Measurements from ENCODE around the gene CD79A. TPM values are rescaled to one million over a fixed set of nuclear protein-coding genes. Genes with fewer than 3 reads are reported as not detected.
"Not testable (repeated sequence)": the region's sequence is repeated elsewhere in the genome, so short reads cannot be mapped to it uniquely, and the experiment has no call there.

Gene CD79A
- total RNA-seq, 4 donors from 2014 or later, result 0.72 to 1.8 TPM; not detected in 2

DNA sequence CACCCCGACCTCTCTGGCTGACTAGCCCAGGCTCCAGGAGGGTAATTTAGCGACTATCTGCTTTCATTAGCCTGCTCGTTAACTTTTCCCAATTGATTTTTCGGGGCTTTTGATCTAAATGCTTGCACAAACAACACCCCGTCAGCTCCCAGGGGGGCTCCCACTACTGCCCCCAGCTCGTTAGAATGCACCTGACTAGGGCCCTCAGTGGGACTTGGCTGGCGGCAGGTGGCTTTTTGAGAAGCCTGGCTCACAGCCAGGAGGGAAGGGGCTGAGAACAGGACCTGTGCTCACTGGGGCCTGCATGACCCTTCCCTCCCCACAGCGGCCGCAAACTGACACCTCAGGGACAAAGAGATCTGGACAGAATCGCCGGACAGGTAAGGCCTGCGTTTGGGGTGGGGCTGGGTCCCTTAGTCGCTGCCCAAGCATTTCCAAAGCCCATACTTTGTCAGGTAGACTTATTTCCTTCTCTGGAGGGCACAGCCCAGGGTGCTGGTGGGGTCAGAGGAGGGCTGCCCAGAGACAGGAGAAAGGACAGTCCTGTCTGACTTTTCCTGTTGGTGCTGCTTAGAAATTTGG is 7.6 kb upstream of the CD79A start:
- DNase-seq (ENCODE audit: low spot score) (no peak), ATAC-seq (ENCODE audit: low FRiP score) (no peak)
- TF ChIP-seq, protein P1, sequence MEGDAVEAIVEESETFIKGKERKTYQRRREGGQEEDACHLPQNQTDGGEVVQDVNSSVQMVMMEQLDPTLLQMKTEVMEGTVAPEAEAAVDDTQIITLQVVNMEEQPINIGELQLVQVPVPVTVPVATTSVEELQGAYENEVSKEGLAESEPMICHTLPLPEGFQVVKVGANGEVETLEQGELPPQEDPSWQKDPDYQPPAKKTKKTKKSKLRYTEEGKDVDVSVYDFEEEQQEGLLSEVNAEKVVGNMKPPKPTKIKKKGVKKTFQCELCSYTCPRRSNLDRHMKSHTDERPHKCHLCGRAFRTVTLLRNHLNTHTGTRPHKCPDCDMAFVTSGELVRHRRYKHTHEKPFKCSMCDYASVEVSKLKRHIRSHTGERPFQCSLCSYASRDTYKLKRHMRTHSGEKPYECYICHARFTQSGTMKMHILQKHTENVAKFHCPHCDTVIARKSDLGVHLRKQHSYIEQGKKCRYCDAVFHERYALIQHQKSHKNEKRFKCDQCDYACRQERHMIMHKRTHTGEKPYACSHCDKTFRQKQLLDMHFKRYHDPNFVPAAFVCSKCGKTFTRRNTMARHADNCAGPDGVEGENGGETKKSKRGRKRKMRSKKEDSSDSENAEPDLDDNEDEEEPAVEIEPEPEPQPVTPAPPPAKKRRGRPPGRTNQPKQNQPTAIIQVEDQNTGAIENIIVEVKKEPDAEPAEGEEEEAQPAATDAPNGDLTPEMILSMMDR (IDR thresholded peaks at IDR 0.05), result no peak

DNA sequence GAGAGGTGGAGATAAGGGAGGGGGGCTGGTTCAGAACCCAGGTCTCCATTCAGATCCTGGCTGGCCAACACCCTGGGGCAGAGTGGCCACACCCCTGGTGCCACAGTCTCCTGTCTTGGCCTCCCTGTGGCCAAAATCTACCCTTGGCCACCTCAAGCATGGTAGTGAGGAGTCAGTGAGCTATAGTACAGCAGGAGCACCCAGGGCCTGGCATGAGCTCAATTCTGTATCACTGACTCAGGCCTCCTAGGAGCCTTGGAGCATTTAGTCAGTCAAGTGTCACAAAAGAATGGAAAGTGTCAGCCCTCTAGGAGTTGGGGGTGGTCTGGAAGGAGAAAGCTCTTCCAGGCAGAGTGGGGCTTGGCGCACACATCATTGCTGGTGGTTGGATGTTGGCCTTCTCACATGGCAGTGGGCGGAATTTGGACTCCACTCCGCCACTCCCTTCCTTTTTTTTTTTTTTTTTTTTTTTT is 6.6 kb upstream of the CD79A start:
- TF ChIP-seq, protein P1 (IDR thresholded peaks at IDR 0.05), result no peak
- DNase-seq (ENCODE audit: low spot score) (no peak), ATAC-seq (ENCODE audit: low FRiP score) (peak; percentile 4)

DNA sequence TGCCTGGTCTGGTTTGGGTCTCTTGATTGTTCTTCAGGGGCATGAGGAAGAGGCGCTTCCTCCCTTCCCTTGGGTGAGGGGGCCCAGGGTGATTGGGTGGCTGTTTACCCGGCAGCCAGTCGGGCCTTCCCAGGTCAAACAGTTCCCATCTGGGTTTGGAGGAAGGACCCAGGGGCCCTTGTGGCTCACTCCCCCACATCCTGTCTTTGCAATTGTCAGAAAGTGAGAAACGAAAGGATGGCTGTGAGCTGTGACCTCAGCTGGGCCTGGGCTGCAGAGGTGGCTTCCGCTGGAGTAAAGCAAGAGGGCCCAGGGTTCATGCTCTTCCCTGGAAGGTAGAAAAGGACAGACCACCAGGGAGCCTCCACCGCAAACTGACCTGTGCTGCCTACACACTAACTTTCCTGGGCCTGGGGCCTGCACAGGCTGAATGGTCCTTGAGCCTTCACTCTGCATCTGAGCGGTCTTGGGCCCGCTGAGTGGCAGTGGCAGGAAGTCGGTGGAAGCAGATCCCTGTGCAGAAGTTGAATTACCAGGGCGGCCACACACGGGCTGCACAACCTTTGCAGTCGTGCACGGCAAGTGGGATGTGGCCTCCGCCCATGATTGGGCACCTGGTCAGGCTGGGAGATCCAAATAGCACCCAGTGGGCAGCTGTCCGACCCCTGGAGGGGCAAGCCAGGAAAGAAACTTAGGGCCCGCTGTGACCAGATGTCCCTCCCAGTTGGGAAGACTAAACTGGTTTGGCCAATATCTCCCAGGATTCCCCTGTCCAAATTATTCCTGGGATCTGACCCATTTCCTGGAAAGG is 5.3 kb upstream of the CD79A start:
- TF ChIP-seq, protein P1 (IDR thresholded peaks at IDR 0.05), result no peak
- DNase-seq (ENCODE audit: low spot score), result no peak
- no peak for ATAC-seq (ENCODE audit: low FRiP score)

DNA sequence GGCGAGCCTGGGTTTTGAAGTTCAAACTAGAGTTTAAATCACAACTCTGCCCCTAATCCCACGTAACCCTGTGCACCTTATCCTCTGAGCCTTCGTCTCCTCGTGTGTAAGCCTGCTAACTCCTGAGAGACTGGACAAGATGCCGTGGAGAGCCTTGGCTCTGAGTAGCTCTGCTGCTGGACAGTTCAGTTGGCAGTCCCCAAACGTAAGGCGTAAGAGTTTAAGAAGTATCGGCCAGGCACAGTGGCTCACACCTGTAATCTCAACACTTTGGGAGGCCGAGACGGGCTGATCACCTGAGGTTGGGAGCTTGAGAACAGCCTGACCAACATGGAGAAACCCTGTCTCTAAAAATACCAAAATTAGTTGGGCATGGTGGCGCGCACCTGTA is 4.7 kb upstream of the CD79A start:
- DNase-seq (ENCODE audit: low spot score) (no peak), ATAC-seq (ENCODE audit: low FRiP score) (no peak)
- TF ChIP-seq, protein P1 (IDR thresholded peaks at IDR 0.05), result no peak

DNA sequence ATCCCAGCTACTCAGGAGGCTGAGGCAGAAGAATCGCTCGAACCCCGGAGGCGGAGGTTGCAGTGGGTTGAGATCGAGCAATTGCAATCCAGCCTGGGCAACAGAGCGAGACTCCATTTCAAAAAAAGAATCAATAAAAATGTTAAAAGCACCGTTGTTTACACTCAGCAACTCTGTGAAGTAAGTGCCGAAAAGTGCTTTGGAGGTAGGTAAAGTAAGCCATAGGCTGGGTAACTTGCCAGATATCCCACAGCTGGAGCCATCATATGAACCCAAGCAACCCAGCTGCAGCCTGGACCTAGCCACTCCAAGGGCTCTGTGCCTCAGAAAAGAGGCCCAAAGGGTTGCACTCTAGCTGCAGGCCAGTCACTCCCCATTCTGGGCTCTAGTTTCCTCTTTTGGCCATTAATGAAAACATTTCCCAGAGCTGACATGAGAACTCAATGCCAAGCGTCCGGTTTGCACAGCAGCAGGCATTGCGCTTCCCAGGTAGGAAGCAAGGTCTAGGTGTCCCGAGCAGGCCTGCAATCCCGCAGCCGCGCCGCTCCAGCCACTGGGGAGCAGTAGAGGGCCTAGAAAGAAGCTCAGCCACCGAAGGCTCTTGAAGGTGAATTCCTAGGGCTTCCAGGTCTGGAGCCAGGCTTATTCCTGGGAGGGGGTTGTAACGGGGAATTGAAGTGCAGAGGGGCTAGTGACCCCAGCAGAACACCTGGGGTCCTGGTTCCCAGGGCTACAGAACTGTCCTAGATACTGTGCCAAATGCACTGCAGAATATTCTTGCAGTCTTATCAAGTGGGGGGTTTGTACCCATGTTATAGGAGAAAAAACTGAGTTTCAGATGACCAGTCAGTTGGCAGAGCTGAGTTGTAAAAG is 4.1 kb upstream of the CD79A start:
- no peak for ATAC-seq (ENCODE audit: low FRiP score)
- DNase-seq (ENCODE audit: low spot score), result no peak

DNA sequence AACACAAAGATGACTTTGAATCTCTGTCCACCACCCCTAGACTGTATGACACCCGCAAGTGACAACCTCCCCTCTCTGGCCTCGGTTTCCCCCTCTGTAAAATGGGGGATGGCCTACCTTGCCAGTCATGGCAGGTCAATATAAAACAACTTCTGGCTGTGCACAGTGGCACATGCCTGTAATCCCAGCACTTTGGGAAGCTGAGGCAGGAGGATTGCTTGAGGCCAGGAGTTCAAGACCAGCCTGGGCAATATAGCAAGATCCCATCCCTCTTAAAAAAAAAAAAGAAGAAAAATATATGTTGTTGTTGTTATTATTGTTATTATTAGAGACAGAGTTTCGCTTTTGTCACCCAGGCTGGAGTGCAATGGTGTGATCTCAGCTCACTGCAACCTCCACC is 1.1 kb upstream of the CD79A start:
- not testable (repeated sequence) for ATAC-seq (ENCODE audit: low FRiP score); DNase-seq (ENCODE audit: low spot score)

More for the DNA sequence above, 4.1 kb upstream of the CD79A start:
- TF ChIP-seq, protein P1 (IDR thresholded peaks at IDR 0.05), result no peak
